Activated naive CD8-positive, alpha-beta T cell treated with anti-CD3 and anti-CD28 coated beads, Interleukin-2, amount 50 U/mL, for 24 hours (primary cell): ENCODE measurements around the gene SPRED2.

Source experiments
- ATAC-seq: fragments of 150-1000 bp; cut with Tn5 transposase; one replicate; pipeline ENCODE4 v1.10.0; 2021
- DNase-seq: peaks from one replicate; pipeline ENCODE4 v3.0.0; 2021
- H3K27ac Mint-ChIP-seq: one replicate; pipeline ENCODE4 v1.8.0; 2021; ENCODE audit warnings: mild to moderate bottlenecking, mixed read lengths
- H3K27me3 Mint-ChIP-seq: one replicate; pipeline ENCODE4 v1.8.0; 2021; ENCODE audit warnings: mixed read lengths
- H3K36me3 Mint-ChIP-seq: one replicate; pipeline ENCODE4 v1.8.0; 2021; ENCODE audit warnings: low read depth, mixed read lengths
- H3K4me1 Mint-ChIP-seq: one replicate; pipeline ENCODE4 v1.8.0; 2021; ENCODE audit warnings: mixed read lengths
- H3K4me3 Mint-ChIP-seq: one replicate; pipeline ENCODE4 v1.8.0; 2021; ENCODE audit warnings: mild to moderate bottlenecking, moderate library complexity, mixed read lengths
- H3K9me3 Mint-ChIP-seq: one replicate; pipeline ENCODE4 v1.8.0; 2021; ENCODE audit warnings: mixed read lengths

The SPRED2 gene

DNA sequence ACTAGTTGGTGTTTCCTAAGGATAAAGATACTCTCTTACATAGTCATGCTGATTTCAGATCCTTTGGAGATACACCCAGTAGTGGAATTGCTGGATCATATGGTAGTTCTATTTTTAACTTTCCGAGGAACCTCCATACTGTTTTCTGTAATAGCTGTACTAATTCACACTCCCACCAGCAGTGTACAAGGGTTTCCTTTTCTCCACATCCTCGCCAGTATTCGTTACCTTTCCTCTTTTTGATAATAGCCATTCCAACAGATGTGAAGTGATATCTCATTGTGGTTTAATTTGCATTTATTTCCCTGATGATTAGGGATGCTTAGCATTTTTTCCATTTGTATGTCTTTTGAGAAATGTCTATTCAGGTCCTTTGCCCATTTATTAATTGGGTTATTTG is 170.7 kb downstream of the SPRED2 start:
- no peak for ATAC-seq

More for the DNA sequence above, 170.7 kb downstream of the SPRED2 start:
- peaks cover 40% of the 10 kb centered on the region for H3K36me3 Mint-ChIP-seq
- no peak for DNase-seq
- no peaks in the 10 kb centered on the region for H3K9me3 Mint-ChIP-seq
- no peak overlapping the region for H3K27ac Mint-ChIP-seq
- H3K4me3 Mint-ChIP-seq, result no peak overlapping the region
- peaks cover 16% of the 10 kb centered on the region for H3K4me1 Mint-ChIP-seq
- no peaks in the 10 kb centered on the region for H3K27me3 Mint-ChIP-seq
